ENCODE data around the gene RAB22A.

RAB22A gene

GRCh38 chr20:58309591-58310290 lies at the start of gene RAB22A:
Gene RAB22A (plus strand): TSS chr20:58309715. CDS start chr20:58309977, 262 bp downstream.
- DNase-seq (ENCODE audit: low spot score), result peak; percentile 82

GRCh38 chr20:58260006-58260405 lies 49.5 kb upstream of the RAB22A start:
- DNase-seq (ENCODE audit: low spot score), result no peak

- DNase-seq (ENCODE audit: low spot score), result no peak
Measured at GRCh38 chr20:58261660-58262059, 47.9 kb upstream of the RAB22A start.

- no peak for DNase-seq (ENCODE audit: low spot score)
Measured at GRCh38 chr20:58264271-58264670, 45.2 kb upstream of the RAB22A start.

GRCh38 chr20:58267389-58268215 lies 41.9 kb upstream of the RAB22A start:
- no peak for DNase-seq (ENCODE audit: low spot score)

- DNase-seq (ENCODE audit: low spot score), result no peak
Measured at GRCh38 chr20:58268421-58268821, 41.1 kb upstream of the RAB22A start.

GRCh38 chr20:58268936-58269619 lies 40.4 kb upstream of the RAB22A start:
- DNase-seq (ENCODE audit: low spot score), result no peak

- DNase-seq (ENCODE audit: low spot score), result no peak
Measured at GRCh38 chr20:58271606-58272351, 37.7 kb upstream of the RAB22A start.

GRCh38 chr20:58274384-58274783 lies 35.1 kb upstream of the RAB22A start:
- no peak for DNase-seq (ENCODE audit: low spot score)

GRCh38 chr20:58277107-58277506 lies 32.4 kb upstream of the RAB22A start:
- no peak for DNase-seq (ENCODE audit: low spot score)

GRCh38 chr20:58277578-58278472 lies 31.7 kb upstream of the RAB22A start:
- no peak for DNase-seq (ENCODE audit: low spot score)

- no peak for DNase-seq (ENCODE audit: low spot score)
Measured at GRCh38 chr20:58286729-58287128, 22.8 kb upstream of the RAB22A start.

GRCh38 chr20:58287638-58288037 lies 21.9 kb upstream of the RAB22A start:
- DNase-seq (ENCODE audit: low spot score), result no peak

GRCh38 chr20:58289143-58289542 lies 20.4 kb upstream of the RAB22A start:
- DNase-seq (ENCODE audit: low spot score), result no peak

- peak; percentile 55 for DNase-seq (ENCODE audit: low spot score)
Measured at GRCh38 chr20:58293453-58293852, 16.1 kb upstream of the RAB22A start.

- no peak for DNase-seq (ENCODE audit: low spot score)
Measured at GRCh38 chr20:58294497-58295455, 14.7 kb upstream of the RAB22A start.

- DNase-seq (ENCODE audit: low spot score), result no peak
Measured at GRCh38 chr20:58296051-58296837, 13.3 kb upstream of the RAB22A start.

- no peak for DNase-seq (ENCODE audit: low spot score)
Measured at GRCh38 chr20:58297394-58297793, 12.1 kb upstream of the RAB22A start.

- no peak for DNase-seq (ENCODE audit: low spot score)
Measured at GRCh38 chr20:58300321-58300720, 9.2 kb upstream of the RAB22A start.

All from Ammon's horn (tissue), 1 donor.